IgD-negative memory B cell (primary cell): ENCODE measurements around the gene STIMATE. TPM values are rescaled to one million over a fixed set of nuclear protein-coding genes. Genes with fewer than 3 reads are reported as not detected.

Source experiments
- H3K27ac Mint-ChIP-seq, 3 donors: one replicate each; pipeline ENCODE4 v1.8.0; 2020 to 2022; ENCODE audit warnings: mild to moderate bottlenecking in 3 of 3, mixed read lengths in 3 of 3, moderate library complexity in 1 of 3
- H3K27me3 Mint-ChIP-seq: one replicate; pipeline ENCODE4 v1.8.0; 2021; ENCODE audit warnings: mixed read lengths
- H3K36me3 Mint-ChIP-seq: one replicate; pipeline ENCODE4 v1.8.0; 2020; ENCODE audit warnings: mild to moderate bottlenecking, mixed read lengths
- H3K4me1 Mint-ChIP-seq, 3 donors: one replicate each; pipeline ENCODE4 v1.8.0; 2020 to 2022; ENCODE audit warnings: mixed read lengths in 3 of 3, mild to moderate bottlenecking in 1 of 3
- H3K4me3 Mint-ChIP-seq, 4 donors: one replicate each; pipeline ENCODE4 v1.8.0; 2020 to 2022; ENCODE audit warnings: mild to moderate bottlenecking in 4 of 4, mixed read lengths in 4 of 4, moderate library complexity in 3 of 4
- H3K9me3 Mint-ChIP-seq, 3 donors: one replicate each; pipeline ENCODE4 v1.8.0; 2020 to 2021; ENCODE audit warnings: mixed read lengths in 3 of 3, mild to moderate bottlenecking in 1 of 3
- polyA plus RNA-seq: library from polyadenylated mRNA; unstranded; fragments of 300-500 nt; fragmentation: Illumina TruSeq; gene quantifications from one replicate; pipeline ENCODE4 v1.2.3, GENCODE V29; 2021

The STIMATE gene
- polyA plus RNA-seq, 1 donor from 2014 or later = 8.3 TPM

- H3K4me1 Mint-ChIP-seq = peaks cover 0 to 6% (median 4%) of the 10 kb centered on the region in 3 donors
- H3K9me3 Mint-ChIP-seq = no peaks in the 10 kb centered on the region
- no peak overlapping the region for H3K4me3 Mint-ChIP-seq
- no peak overlapping the region for H3K27ac Mint-ChIP-seq
- peaks cover 4% of the 10 kb centered on the region for H3K36me3 Mint-ChIP-seq
- no peaks in the 10 kb centered on the region for H3K27me3 Mint-ChIP-seq
Observed at GRCh38 chr3:52833202-52833601, 64.1 kb downstream of the STIMATE start.

GRCh38 chr3:52831500-52832301, 65.6 kb downstream of the STIMATE start:
- H3K36me3 Mint-ChIP-seq = peaks cover 2% of the 10 kb centered on the region

GRCh38 chr3:52830535-52831258, 66.7 kb downstream of the STIMATE start, which contains the start of gene ITIH4:
Gene ITIH4, minus strand, starts transcription at chr3:52830672. Its CDS starts 30 bp downstream, at chr3:52830642.
- Mint-ChIP-seq H3K27ac (no peak within 1 kb of the TSS), H3K4me1 (no peaks in the 10 kb centered on the region), H3K4me3 (no peak within 1 kb of the TSS), H3K9me3 (no peaks in the 10 kb centered on the region), H3K36me3 (peaks cover 4% of the 10 kb centered on the region), H3K27me3 (no peaks in the 10 kb centered on the region)

More at GRCh38 chr3:52831500-52832301, 65.6 kb downstream of the STIMATE start:
- no peaks in the 10 kb centered on the region for H3K9me3 Mint-ChIP-seq
- no peak overlapping the region for H3K4me3 Mint-ChIP-seq
- H3K4me1 Mint-ChIP-seq = peaks cover 0 to under 1% (median 0%) of the 10 kb centered on the region in 3 donors
- H3K27ac Mint-ChIP-seq = peak overlapping the region in 1 of 3 donors; percentile 76
- H3K27me3 Mint-ChIP-seq = no peaks in the 10 kb centered on the region

GRCh38 chr3:52829906-52830463, 67.4 kb downstream of the STIMATE start:
- Mint-ChIP-seq H3K9me3 (no peaks in the 10 kb centered on the region), H3K4me1 (no peaks in the 10 kb centered on the region), H3K27me3 (no peaks in the 10 kb centered on the region), H3K36me3 (peaks cover 2% of the 10 kb centered on the region), H3K27ac (no peak overlapping the region), H3K4me3 (no peak overlapping the region)

- Mint-ChIP-seq H3K4me1 (no peaks in the 10 kb centered on the region), H3K4me3 (no peak overlapping the region), H3K9me3 (no peaks in the 10 kb centered on the region), H3K36me3 (peaks cover 4% of the 10 kb centered on the region), H3K27ac (no peak overlapping the region), H3K27me3 (no peaks in the 10 kb centered on the region)
Observed at GRCh38 chr3:52829482-52829881, 67.9 kb downstream of the STIMATE start.

GRCh38 chr3:52827866-52828376, 69.4 kb downstream of the STIMATE start:
- Mint-ChIP-seq H3K36me3 (peaks cover 4% of the 10 kb centered on the region), H3K27ac (no peak overlapping the region), H3K4me1 (no peaks in the 10 kb centered on the region), H3K9me3 (no peaks in the 10 kb centered on the region), H3K27me3 (no peaks in the 10 kb centered on the region), H3K4me3 (no peak overlapping the region)

GRCh38 chr3:52827441-52827840, 69.9 kb downstream of the STIMATE start:
- H3K4me1 Mint-ChIP-seq = no peaks in the 10 kb centered on the region
- peaks cover 4% of the 10 kb centered on the region for H3K36me3 Mint-ChIP-seq
- no peaks in the 10 kb centered on the region for H3K27me3 Mint-ChIP-seq
- H3K9me3 Mint-ChIP-seq = no peaks in the 10 kb centered on the region
- H3K4me3 Mint-ChIP-seq = no peak overlapping the region
- no peak overlapping the region for H3K27ac Mint-ChIP-seq

GRCh38 chr3:52824037-52824436, 73.3 kb downstream of the STIMATE start:
- Mint-ChIP-seq H3K9me3 (no peaks in the 10 kb centered on the region), H3K27me3 (no peaks in the 10 kb centered on the region), H3K36me3 (peaks cover 6% of the 10 kb centered on the region), H3K4me1 (no peaks in the 10 kb centered on the region), H3K27ac (no peak overlapping the region), H3K4me3 (no peak overlapping the region)

- Mint-ChIP-seq H3K4me1 (no peaks in the 10 kb centered on the region), H3K27ac (no peak overlapping the region), H3K4me3 (no peak overlapping the region), H3K9me3 (no peaks in the 10 kb centered on the region), H3K36me3 (peaks cover 6% of the 10 kb centered on the region), H3K27me3 (no peaks in the 10 kb centered on the region)
Observed at GRCh38 chr3:52822363-52822762, 75.0 kb downstream of the STIMATE start.

- Mint-ChIP-seq H3K27me3 (no peaks in the 10 kb centered on the region), H3K36me3 (peaks cover 4% of the 10 kb centered on the region), H3K27ac (no peak overlapping the region), H3K4me1 (no peaks in the 10 kb centered on the region), H3K9me3 (no peaks in the 10 kb centered on the region), H3K4me3 (no peak overlapping the region)
Observed at GRCh38 chr3:52820736-52821135, 76.6 kb downstream of the STIMATE start.

GRCh38 chr3:52819936-52820335, 77.4 kb downstream of the STIMATE start:
- Mint-ChIP-seq H3K27ac (no peak overlapping the region), H3K4me3 (no peak overlapping the region), H3K36me3 (peaks cover 3% of the 10 kb centered on the region), H3K4me1 (no peaks in the 10 kb centered on the region), H3K27me3 (no peaks in the 10 kb centered on the region), H3K9me3 (no peaks in the 10 kb centered on the region)

- peak overlapping the region in 1 of 3 donors; percentile 27 for H3K27ac Mint-ChIP-seq
- H3K9me3 Mint-ChIP-seq = no peaks in the 10 kb centered on the region
- H3K4me3 Mint-ChIP-seq = no peak overlapping the region
- H3K36me3 Mint-ChIP-seq = peaks cover 1% of the 10 kb centered on the region
- H3K27me3 Mint-ChIP-seq = no peaks in the 10 kb centered on the region
- H3K4me1 Mint-ChIP-seq = no peaks in the 10 kb centered on the region
Observed at GRCh38 chr3:52817860-52818259, 79.5 kb downstream of the STIMATE start.

- Mint-ChIP-seq H3K36me3 (peaks cover 1% of the 10 kb centered on the region), H3K9me3 (no peaks in the 10 kb centered on the region), H3K4me3 (no peak overlapping the region), H3K27me3 (no peaks in the 10 kb centered on the region), H3K27ac (no peak overlapping the region), H3K4me1 (no peaks in the 10 kb centered on the region)
Observed at GRCh38 chr3:52817221-52817620, 80.1 kb downstream of the STIMATE start.

- Mint-ChIP-seq H3K9me3 (no peaks in the 10 kb centered on the region), H3K36me3 (peaks cover 1% of the 10 kb centered on the region), H3K4me1 (no peaks in the 10 kb centered on the region), H3K4me3 (no peak overlapping the region), H3K27ac (no peak overlapping the region), H3K27me3 (no peaks in the 10 kb centered on the region)
Observed at GRCh38 chr3:52816654-52817053, 80.7 kb downstream of the STIMATE start.

- Mint-ChIP-seq H3K9me3 (no peaks in the 10 kb centered on the region), H3K4me1 (no peaks in the 10 kb centered on the region), H3K27me3 (no peaks in the 10 kb centered on the region), H3K27ac (peak overlapping the region in 1 of 3 donors; percentile 24), H3K4me3 (no peak overlapping the region), H3K36me3 (peaks cover 1% of the 10 kb centered on the region)
Observed at GRCh38 chr3:52816199-52816598, 81.1 kb downstream of the STIMATE start.
